ENCODE measurements around the gene KRABD2.

- TF ChIP-seq SP1 (IDR thresholded peaks at IDR 0.05), result no peak
- TF ChIP-seq, protein P1, sequence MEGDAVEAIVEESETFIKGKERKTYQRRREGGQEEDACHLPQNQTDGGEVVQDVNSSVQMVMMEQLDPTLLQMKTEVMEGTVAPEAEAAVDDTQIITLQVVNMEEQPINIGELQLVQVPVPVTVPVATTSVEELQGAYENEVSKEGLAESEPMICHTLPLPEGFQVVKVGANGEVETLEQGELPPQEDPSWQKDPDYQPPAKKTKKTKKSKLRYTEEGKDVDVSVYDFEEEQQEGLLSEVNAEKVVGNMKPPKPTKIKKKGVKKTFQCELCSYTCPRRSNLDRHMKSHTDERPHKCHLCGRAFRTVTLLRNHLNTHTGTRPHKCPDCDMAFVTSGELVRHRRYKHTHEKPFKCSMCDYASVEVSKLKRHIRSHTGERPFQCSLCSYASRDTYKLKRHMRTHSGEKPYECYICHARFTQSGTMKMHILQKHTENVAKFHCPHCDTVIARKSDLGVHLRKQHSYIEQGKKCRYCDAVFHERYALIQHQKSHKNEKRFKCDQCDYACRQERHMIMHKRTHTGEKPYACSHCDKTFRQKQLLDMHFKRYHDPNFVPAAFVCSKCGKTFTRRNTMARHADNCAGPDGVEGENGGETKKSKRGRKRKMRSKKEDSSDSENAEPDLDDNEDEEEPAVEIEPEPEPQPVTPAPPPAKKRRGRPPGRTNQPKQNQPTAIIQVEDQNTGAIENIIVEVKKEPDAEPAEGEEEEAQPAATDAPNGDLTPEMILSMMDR (IDR thresholded peaks at IDR 0.05; ENCODE audit: low read depth, low read length, missing input control), result no peak
- no peak for TF ChIP-seq JUND (IDR thresholded peaks at IDR 0.05)
- no peak for TF ChIP-seq EGR1 (IDR thresholded peaks at IDR 0.05; ENCODE audit: low read depth in 2 of 2)
- no peak for TF ChIP-seq TAF1 (conservative IDR thresholded peaks at IDR 0.05)
- TF ChIP-seq RAD21 (IDR thresholded peaks at IDR 0.05), result no peak
Measured at GRCh38 chr17:8369944-8370343, 6.6 kb downstream of the KRABD2 start.

All from liver (tissue), 3 donors.